HG03457 (cell line): ENCODE measurements around the gene OR2F2.

Experiments
- ATAC-seq: cut with Tn5 transposase; IDR thresholded peaks from one replicate; pipeline ENCODE4 v1.9.1; 2021; ENCODE audit warnings: moderate number of reproducible peaks; ENCODE audit not compliant: unreplicated experiment

OR2F2 gene

DNA sequence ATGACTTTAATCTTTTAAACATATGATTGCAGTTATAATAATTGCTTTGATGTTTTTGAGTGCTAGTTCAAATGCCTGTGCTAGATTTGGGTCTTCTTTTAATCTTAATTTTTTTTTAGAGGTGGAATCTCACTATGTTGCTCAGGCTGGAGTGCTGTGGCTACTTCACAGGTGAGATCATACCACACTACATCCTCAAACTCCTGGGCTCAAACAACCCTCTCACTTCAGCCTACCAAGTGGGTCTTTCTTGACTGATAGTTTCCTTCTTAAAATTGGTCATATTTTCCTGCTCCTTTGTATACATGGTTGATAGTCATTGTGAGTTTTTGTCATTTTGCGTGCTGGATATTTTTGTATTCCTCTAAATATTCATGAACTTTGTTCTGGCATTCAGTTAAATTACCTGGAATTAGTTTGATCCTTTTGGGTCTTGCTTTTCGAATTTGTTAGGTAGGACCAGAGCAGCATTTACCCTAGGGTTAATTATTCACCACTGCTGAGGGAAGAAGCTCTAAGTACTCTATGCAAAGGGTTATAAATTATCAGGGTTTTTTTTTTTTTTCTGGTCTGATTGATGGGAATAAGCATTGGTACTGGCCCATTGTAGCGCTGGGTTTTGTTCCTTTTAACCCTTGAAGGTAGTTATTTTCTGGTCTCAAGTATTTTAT is 21.0 kb upstream of the OR2F2 start:
- ATAC-seq = no peak

DNA sequence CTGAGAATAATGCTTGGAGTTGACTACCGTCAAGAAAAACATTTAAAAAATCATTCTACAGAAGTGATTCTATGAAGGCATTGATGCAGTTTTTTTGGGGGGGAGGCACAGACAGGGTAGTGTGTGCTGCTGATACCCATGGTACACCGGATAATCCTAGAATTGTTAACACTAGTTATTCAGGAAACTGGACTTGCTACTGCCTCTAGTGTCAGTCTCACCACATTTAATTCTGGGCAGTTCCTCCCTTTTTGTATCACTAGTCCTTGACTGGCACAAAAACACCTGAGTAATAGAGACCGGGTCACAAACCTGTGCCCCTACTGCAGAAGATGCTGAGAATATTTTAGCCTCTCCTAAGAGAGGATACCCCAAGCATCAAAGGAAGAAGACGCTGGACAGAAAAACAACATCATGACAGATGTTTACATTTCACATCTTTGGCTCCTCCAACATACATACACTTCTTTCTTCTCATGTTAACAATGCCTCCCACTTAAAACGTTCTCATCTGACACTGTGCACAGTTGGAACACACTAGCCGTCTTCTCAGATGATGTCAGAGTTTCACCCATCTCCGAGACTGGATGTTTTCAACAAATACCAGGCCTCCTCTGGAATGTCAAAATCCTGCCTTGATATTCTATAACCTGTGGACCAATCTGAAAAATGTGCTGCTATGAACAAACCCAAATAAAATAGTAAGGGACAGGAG is 19.9 kb upstream of the OR2F2 start:
- no peak for ATAC-seq

DNA sequence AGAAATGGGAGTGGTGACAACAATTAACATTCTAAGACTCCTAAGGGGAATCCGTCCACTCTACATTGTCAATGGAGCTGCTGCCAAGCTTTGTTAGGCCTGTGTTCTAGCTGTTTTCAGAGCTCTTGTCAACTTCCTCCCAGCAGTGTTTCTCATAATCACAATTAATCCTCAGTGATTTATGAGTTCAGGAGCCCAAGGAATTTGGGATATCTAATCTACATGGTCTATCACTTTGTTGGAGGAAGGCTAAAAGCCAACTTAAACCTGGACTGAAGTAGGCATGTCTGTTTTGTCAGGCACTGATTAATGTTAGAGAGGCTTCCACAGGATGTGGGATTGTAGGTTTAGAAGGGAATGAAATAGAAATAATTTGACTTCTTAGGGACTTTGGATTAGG is 10.2 kb upstream of the OR2F2 start:
- ATAC-seq = no peak

GRCh38 chr7:143929224-143929920 is 5.7 kb upstream of the OR2F2 start:
- ATAC-seq = no peak

DNA sequence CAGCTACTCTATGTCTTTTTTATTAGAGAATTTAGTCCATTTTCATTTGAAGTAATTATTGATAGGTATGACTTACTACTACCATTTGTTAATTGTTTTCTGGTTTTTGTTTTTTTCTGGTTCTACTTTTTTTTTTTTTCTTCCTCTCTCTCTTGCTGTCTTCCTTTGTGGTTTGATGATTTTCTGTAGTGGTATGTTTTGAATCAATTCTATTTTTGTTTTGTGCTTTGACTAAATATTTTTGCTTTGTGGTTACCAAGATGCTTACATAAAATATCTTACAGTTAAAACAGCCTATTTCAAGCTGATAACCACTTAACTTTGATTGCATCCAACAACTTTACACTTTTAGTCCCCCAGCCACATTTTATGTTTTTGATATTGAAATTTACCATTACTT is 3.3 kb upstream of the OR2F2 start:
- ATAC-seq = no peak

DNA sequence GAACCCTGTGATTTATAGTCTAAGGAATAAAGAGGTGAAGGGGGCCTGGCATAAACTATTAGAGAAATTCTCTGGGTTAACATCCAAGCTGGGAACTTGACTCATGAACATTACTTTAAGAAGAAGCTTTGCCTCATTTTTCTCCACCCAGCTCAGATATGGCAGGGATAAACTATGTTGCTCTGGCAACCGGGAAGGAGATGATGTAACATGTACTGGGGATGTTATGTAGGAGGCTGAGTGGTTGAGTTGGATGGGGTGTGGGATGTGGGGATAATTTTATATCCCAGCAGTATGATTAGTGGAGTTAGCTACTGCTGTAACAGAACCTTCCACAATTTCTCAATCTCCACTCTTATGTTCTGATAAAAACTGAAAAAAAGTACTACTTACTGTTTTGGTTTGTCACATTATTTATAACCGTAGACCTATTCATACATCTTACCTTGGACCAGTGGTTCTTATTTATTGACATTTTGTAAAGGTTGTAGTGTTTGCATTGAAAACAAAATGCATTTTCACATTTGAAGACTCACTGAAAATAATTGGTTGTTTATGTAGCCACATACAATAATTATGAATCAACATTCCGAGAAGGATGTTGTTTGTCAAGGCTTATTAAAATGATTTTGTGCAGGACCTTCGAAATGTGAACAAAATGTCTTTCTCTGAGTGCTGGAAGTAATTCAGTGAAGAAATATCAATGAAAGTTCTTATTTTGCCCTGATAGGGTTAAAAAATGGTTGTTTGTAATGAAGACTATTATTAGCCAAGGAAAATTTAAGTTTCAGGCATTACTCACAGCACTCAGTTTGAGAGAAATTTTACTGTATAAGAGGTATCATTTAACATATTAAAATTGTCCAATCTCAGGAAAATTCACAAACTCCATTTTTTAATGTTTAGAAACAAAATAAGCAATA is 1.3 kb downstream of the OR2F2 start:
- ATAC-seq = no peak

GRCh38 chr7:143938379-143939243 is 3.6 kb downstream of the OR2F2 start:
- ATAC-seq = no peak

- ATAC-seq = no peak
These were observed 10.4 kb downstream of the OR2F2 start for GRCh38 chr7:143945423-143945822.

- ATAC-seq = no peak
These were observed 12.1 kb downstream of the OR2F2 start for GRCh38 chr7:143947111-143947510.

GRCh38 chr7:143948733-143949132 is 13.7 kb downstream of the OR2F2 start:
- no peak for ATAC-seq

- ATAC-seq = no peak
These were observed 18.4 kb downstream of the OR2F2 start for GRCh38 chr7:143953421-143953820.

- no peak for ATAC-seq
These were observed 19.1 kb downstream of the OR2F2 start for GRCh38 chr7:143954135-143954534.

- ATAC-seq = no peak
These were observed 19.5 kb downstream of the OR2F2 start, which contains the start of gene OR2F1 for GRCh38 chr7:143954544-143954943. Gene OR2F1 (plus strand): TSS chr7:143954844. CDS start chr7:143959971, 5,127 bp downstream.

- no peak for ATAC-seq
These were observed 23.7 kb downstream of the OR2F2 start for GRCh38 chr7:143958781-143959180.

- no peak for ATAC-seq
These were observed 26.0 kb downstream of the OR2F2 start for GRCh38 chr7:143960813-143961610.

DNA sequence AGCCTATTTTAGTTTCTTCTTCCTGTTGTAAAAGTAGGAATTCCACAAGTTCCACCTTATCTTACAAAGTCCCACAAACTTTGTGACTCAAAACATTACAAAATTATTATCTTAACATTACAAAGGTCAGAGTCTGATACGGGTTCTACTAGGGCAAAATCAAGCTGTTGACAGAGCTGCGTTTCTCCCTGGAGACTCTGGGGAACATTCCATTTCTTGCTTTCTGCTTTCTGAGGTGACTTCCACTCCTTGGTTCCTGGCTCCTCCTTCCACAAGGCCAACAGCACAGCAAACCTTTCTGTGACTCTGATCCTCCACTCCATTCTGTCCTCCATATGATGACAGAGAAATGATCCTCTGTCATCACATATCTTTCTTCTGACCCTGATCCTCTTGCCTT is 30.2 kb downstream of the OR2F2 start:
- ATAC-seq = no peak

- ATAC-seq = no peak
These were observed 32.4 kb downstream of the OR2F2 start for GRCh38 chr7:143967398-143967797.

DNA sequence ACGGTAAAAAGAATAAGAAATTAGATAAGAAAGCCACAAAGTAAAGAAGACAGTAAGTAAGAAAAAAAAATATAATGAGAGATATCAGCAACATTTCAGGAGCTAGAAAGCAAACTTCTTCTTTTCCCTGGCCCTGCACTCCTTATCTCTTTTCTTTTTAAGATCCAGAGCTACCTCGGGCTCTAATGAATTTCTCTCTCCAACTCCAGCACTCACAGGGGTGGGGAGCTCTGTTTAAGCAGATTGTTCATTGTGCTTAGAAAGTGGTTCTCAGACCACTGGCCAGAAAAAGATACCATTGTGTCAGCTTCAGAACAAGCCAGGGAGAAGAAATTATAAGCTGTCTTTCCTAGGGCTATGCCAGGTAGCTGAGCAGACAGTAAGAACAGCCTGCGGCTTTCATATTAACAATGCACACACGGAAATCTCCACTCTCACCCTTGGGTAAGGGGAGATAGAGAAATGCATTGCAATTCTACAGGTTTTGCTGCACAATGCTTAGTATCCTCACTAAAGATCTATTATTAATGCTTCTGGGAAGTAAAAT is 38.9 kb downstream of the OR2F2 start:
- no peak for ATAC-seq

DNA sequence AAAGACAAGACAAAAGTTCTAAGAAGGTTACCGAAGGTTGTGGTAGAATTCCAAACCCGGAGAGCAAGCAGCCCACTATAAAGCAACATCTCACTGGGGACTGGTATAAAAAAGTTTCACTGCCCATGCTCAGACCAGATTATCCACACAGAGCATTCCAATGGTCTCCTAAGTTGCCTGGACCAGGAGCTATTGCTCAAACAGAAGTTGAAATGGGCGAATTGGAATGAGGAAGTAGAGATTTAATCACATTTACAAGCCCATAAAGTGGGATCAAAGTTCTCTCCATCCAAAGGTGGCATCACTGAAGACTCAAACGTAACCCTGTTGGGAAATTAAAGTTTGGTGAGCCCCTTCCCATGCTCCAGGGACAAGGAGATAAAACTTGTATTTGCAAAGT is 39.4 kb downstream of the OR2F2 start:
- ATAC-seq = no peak
